ENCODE data around the gene ABTB2. TPM values are rescaled to one million over a fixed set of nuclear protein-coding genes. Genes with fewer than 3 reads are reported as not detected.

The ABTB2 gene
- total and polyA plus RNA-seq, 10 of the 15 experiments (the other 5 are each of a cell fraction or from before 2014, with no cell fraction given): 0.13 to 2.1 (median 0.72) TPM

DNA sequence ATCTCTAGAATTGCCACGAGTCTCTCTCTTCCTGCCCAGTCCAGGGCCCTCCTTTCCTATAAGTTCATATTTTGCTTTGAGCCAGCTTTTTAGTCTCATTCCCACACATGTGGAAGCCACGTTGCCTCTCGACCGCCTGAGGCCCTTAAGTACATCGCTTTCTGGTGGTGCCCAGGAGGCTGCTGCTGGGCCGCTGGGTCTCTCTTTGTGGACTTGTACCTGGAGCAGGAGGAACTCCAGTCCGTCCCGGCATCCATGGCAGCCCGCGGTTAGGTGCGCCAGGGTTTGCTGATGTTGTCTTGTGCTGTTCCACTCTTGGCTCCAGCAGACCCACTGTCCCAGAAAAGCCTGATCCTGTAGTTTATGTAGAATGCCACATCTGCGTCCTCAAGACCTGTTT is 211.4 kb downstream of the ABTB2 start:
- CTCF ChIA-PET: interaction anchor here (1.2 kb wide), 1 partner anchor 149 kb away, joined by 3 read pairs; no protein-coding TSS in a partner anchor
- RAD21 ChIA-PET (ENCODE audit: unreplicated experiment): interaction anchor here (0.7 to 2.9 kb wide), 6 partner anchors 8 to 41 kb away, joined by 3 to 15 read pairs (median 6); no protein-coding TSS in a partner anchor
- no peak overlapping the region for H2AFZ ChIP-seq (ENCODE audit: control insufficient read depth, low read depth, low read length)
- SMC1A ChIA-PET (ENCODE audit: uncharacterized antibody, unreplicated experiment): interaction anchor here (1.0 to 2.3 kb wide), 8 partner anchors 8 to 88 kb away, joined by 3 to 14 read pairs (median 5); partner anchors contain the start of gene NAT10
- H3K79me2 ChIP-seq (ENCODE audit: control insufficient read depth, insufficient read depth, low read length): no peaks in the 10 kb centered on the region; the same call in 1 of the 2 replicates
- POLR2A ChIA-PET: interaction anchor here (2.2 to 2.3 kb wide), 2 partner anchors 8 to 11 kb away, joined by 8 to 16 read pairs; no protein-coding TSS in a partner anchor
- 83% methylated on average over 12 of the region's 12 CpGs for WGBS (ENCODE audit: insufficient coverage, insufficient replicate concordance, low lambda C conversion rate, missing lambda C conversion rate)
- TF ChIP-seq RCOR1 (conservative IDR thresholded peaks at IDR 0.05; ENCODE audit: low read depth, low read length) (no peak), MXI1 (IDR thresholded peaks at IDR 0.05; ENCODE audit: low read depth, low read length) (0 out of 2 replicates have a peak, but pooled peaks have one; percentile 9)
- TF ChIP-seq, protein P1, sequence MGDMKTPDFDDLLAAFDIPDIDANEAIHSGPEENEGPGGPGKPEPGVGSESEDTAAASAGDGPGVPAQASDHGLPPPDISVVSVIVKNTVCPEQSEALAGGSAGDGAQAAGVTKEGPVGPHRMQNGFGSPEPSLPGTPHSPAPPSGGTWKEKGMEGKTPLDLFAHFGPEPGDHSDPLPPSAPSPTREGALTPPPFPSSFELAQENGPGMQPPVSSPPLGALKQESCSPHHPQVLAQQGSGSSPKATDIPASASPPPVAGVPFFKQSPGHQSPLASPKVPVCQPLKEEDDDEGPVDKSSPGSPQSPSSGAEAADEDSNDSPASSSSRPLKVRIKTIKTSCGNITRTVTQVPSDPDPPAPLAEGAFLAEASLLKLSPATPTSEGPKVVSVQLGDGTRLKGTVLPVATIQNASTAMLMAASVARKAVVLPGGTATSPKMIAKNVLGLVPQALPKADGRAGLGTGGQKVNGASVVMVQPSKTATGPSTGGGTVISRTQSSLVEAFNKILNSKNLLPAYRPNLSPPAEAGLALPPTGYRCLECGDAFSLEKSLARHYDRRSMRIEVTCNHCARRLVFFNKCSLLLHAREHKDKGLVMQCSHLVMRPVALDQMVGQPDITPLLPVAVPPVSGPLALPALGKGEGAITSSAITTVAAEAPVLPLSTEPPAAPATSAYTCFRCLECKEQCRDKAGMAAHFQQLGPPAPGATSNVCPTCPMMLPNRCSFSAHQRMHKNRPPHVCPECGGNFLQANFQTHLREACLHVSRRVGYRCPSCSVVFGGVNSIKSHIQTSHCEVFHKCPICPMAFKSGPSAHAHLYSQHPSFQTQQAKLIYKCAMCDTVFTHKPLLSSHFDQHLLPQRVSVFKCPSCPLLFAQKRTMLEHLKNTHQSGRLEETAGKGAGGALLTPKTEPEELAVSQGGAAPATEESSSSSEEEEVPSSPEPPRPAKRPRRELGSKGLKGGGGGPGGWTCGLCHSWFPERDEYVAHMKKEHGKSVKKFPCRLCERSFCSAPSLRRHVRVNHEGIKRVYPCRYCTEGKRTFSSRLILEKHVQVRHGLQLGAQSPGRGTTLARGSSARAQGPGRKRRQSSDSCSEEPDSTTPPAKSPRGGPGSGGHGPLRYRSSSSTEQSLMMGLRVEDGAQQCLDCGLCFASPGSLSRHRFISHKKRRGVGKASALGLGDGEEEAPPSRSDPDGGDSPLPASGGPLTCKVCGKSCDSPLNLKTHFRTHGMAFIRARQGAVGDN (IDR thresholded peaks at IDR 0.05): 0 out of 2 replicates have a peak, but pooled peaks have one; percentile 4
- in situ Hi-C loops (cut with MboI): no loop called here
- ATAC-seq (no peak), FAIRE-seq (no peak), DNase-seq (ENCODE audit: low read depth, low spot score) (no peak)
- no peaks in the 10 kb centered on the region for H3K27me3 ChIP-seq (replicated peaks in 1 of 2; ENCODE audit: control insufficient read depth in 2 of 2, insufficient read depth in 2 of 2, low read length in 1 of 2)
- TSS peak; percentile 72 for BruUV-seq (replicated peaks)
- H3K4me3 ChIP-seq: no peak overlapping the region
- no peaks in the 10 kb centered on the region for H4K20me1 ChIP-seq (ENCODE audit: control insufficient read depth, insufficient read depth)
- H3K9ac ChIP-seq (ENCODE audit: control insufficient read depth, insufficient read depth, low read length): peak overlapping the region; percentile 57; the same call in 1 of the 2 replicates
- peak overlapping the region; percentile 82 for H3K27ac ChIP-seq (ENCODE audit: control insufficient read depth, insufficient read depth)
- H3K36me3 ChIP-seq (ENCODE audit: control insufficient read depth in 2 of 2, insufficient read depth in 2 of 2, low read length in 1 of 2): peaks cover 30 to 63% of the 10 kb centered on the region in 2 experiments
- peaks cover 33% of the 10 kb centered on the region for H3K4me1 ChIP-seq (ENCODE audit: control insufficient read depth, insufficient read depth, low read length)
- peak overlapping the region; percentile 87 for H3K4me2 ChIP-seq (ENCODE audit: control insufficient read depth, insufficient read depth)
- no peaks in the 10 kb centered on the region for H3K9me3 ChIP-seq (replicated peaks; ENCODE audit: control insufficient read depth, insufficient read depth, low read length)
- intact Hi-C loops (cut with micrococcal nuclease; ENCODE audit: unreplicated experiment): loop anchor here (5.0 kb wide), 1 partner anchor 144 kb away; no protein-coding TSS in a partner anchor
